ENCODE results near the gene B9D2. TPM values are rescaled to one million over a fixed set of nuclear protein-coding genes. Genes with fewer than 3 reads are reported as not detected.

B9D2 gene
- polyA plus RNA-seq, 3 donors, result 12.2 to 32.5 (median 25.1) TPM

Other genes with a start within 250 kb of the B9D2 start
- not detected for gene CYP2F1, start 249.7 kb downstream of the B9D2 start, polyA plus RNA-seq
- gene CYP2S1, start 170.9 kb downstream of the B9D2 start, polyA plus RNA-seq, result 10 to 100 TPM in 2 of 3 donors, 1 to 10 TPM in 1; 8.9 to 20.3 (median 10.3) TPM
- under 1 TPM in 2 of 3 donors, not detected in 1; 0.05 to 0.07 TPM for gene AXL, start 144.9 kb downstream of the B9D2 start, polyA plus RNA-seq
- 10 to 100 TPM; 22.6 to 55.3 (median 30.3) TPM for gene HNRNPUL1, start 99.8 kb downstream of the B9D2 start, polyA plus RNA-seq
- 10 to 100 TPM in 1 of 3 donors, 1 to 10 TPM in 2; 6.1 to 13.0 (median 8.8) TPM for gene CCDC97, start 54.0 kb downstream of the B9D2 start, polyA plus RNA-seq
- gene TGFB1, start 10.2 kb downstream of the B9D2 start, polyA plus RNA-seq, result 100 to 1,000 TPM in 1 of 3 donors, 10 to 100 TPM in 2; 30.6 to 138 (median 42.2) TPM
- 100 to 1,000 TPM in 1 of 3 donors, 10 to 100 TPM in 2; 29.1 to 103 (median 34.9) TPM for gene TMEM91, start 12.4 kb upstream of the B9D2 start, polyA plus RNA-seq
- 10 to 100 TPM; 24.0 to 58.7 (median 40.5) TPM for gene EXOSC5, start 33.2 kb upstream of the B9D2 start, polyA plus RNA-seq
- gene BCKDHA, start 33.7 kb upstream of the B9D2 start, polyA plus RNA-seq, result 10 to 100 TPM; 52.4 to 90.1 (median 87.6) TPM
- 10 to 100 TPM in 2 of 3 donors, 1 to 10 TPM in 1; 2.9 to 18.9 (median 17.4) TPM for gene B3GNT8, start 63.2 kb upstream of the B9D2 start, polyA plus RNA-seq
- 10 to 100 TPM; 33.2 to 48.0 (median 43.8) TPM for gene DMAC2, start 75.8 kb upstream of the B9D2 start, polyA plus RNA-seq
- gene ERICH4, start 79.0 kb upstream of the B9D2 start, polyA plus RNA-seq, result under 1 TPM in 1 of 3 donors, not detected in 2; 0.09 TPM
- 1 to 10 TPM; 2.1 to 6.4 (median 4.1) TPM for gene CEACAM21, start 212.0 kb upstream of the B9D2 start, polyA plus RNA-seq